HUES48 (cell line): ENCODE results near the gene SREBF2.

Experiments used
- H3K27ac ChIP-seq: one replicate; pipeline ENCODE4 v1.7.0; 2013; ENCODE audit warnings: low read depth, low read length, inconsistent platforms
- H3K27me3 ChIP-seq: 2 replicates; pipeline ENCODE4 v1.6.1; 2013; ENCODE audit warnings: mild to moderate bottlenecking, low read length; ENCODE audit not compliant: control insufficient read depth, insufficient read depth
- H3K36me3 ChIP-seq: 2 replicates; pipeline ENCODE4 v1.6.1; 2013; ENCODE audit warnings: low read length; ENCODE audit not compliant: control insufficient read depth, insufficient read depth
- H3K4me1 ChIP-seq: 2 replicates; pipeline ENCODE4 v1.6.1; 2013; ENCODE audit warnings: mild to moderate bottlenecking, low read length; ENCODE audit not compliant: control insufficient read depth, insufficient read depth
- H3K4me3 ChIP-seq: 2 replicates; pipeline ENCODE4 v1.5.1; 2013; ENCODE audit warnings: mild to moderate bottlenecking, low read depth, low read length
- H3K9ac ChIP-seq: 2 replicates; pipeline ENCODE4 v1.6.1; 2013; ENCODE audit warnings: mild to moderate bottlenecking, low read depth, low read length, moderate library complexity
- H3K9me3 ChIP-seq: 2 replicates; pipeline ENCODE4 v1.6.1; 2013; ENCODE audit warnings: low read length; ENCODE audit not compliant: control insufficient read depth, insufficient read depth

Gene SREBF2

GRCh38 chr22:41832553-41833368 lies at the start of gene SREBF2:
Gene SREBF2, plus strand, starts transcription at chr22:41833105. Its CDS starts 166 bp downstream, at chr22:41833271.
- H3K9ac ChIP-seq, result peak within 1 kb of the TSS; percentile 82
- H3K27ac ChIP-seq, result peak within 1 kb of the TSS; percentile 99
- peaks cover 11% of the 10 kb centered on the region; the same call in 1 of the 2 replicates for H3K4me1 ChIP-seq
- no peaks in the 10 kb centered on the region for H3K9me3 ChIP-seq
- peaks cover 22% of the 10 kb centered on the region for H3K36me3 ChIP-seq
- H3K4me3 ChIP-seq, result peak within 1 kb of the TSS; percentile 84
- no peaks in the 10 kb centered on the region for H3K27me3 ChIP-seq

GRCh38 chr22:41787331-41787730 lies 45.6 kb upstream of the SREBF2 start:
- Histone ChIP-seq H3K27ac (no peak overlapping the region), H3K36me3 (no peaks in the 10 kb centered on the region), H3K27me3 (no peaks in the 10 kb centered on the region), H3K4me1 (no peaks in the 10 kb centered on the region), H3K4me3 (no peak overlapping the region), H3K9me3 (no peaks in the 10 kb centered on the region), H3K9ac (no peak overlapping the region)

- Histone ChIP-seq H3K36me3 (no peaks in the 10 kb centered on the region), H3K9ac (no peak overlapping the region), H3K27ac (no peak overlapping the region), H3K4me3 (no peak overlapping the region), H3K27me3 (no peaks in the 10 kb centered on the region), H3K9me3 (no peaks in the 10 kb centered on the region), H3K4me1 (no peaks in the 10 kb centered on the region; the same call in 1 of the 2 replicates)
Measured at GRCh38 chr22:41793871-41794270, 39.0 kb upstream of the SREBF2 start.

GRCh38 chr22:41798736-41799135 lies 34.2 kb upstream of the SREBF2 start:
- H3K27me3 ChIP-seq, result no peaks in the 10 kb centered on the region
- H3K9ac ChIP-seq, result no peak overlapping the region
- no peak overlapping the region for H3K4me3 ChIP-seq
- H3K9me3 ChIP-seq, result no peaks in the 10 kb centered on the region
- no peak overlapping the region for H3K27ac ChIP-seq
- no peaks in the 10 kb centered on the region for H3K36me3 ChIP-seq
- peaks cover 19% of the 10 kb centered on the region for H3K4me1 ChIP-seq

GRCh38 chr22:41799486-41800347 lies 33.2 kb upstream of the SREBF2 start:
- H3K4me3 ChIP-seq, result peak overlapping the region; percentile 82
- H3K9me3 ChIP-seq, result no peaks in the 10 kb centered on the region
- H3K27ac ChIP-seq, result peak overlapping the region; percentile 95
- no peaks in the 10 kb centered on the region for H3K27me3 ChIP-seq
- no peaks in the 10 kb centered on the region for H3K36me3 ChIP-seq
- peak overlapping the region; percentile 74 for H3K9ac ChIP-seq
- H3K4me1 ChIP-seq, result peaks cover 19% of the 10 kb centered on the region

GRCh38 chr22:41800348-41801146 lies 32.4 kb upstream of the SREBF2 start, which contains the start of gene CCDC134:
Gene CCDC134, plus strand, starts transcription at chr22:41800679. Its CDS starts 8,212 bp downstream, at chr22:41808891.
- Histone ChIP-seq H3K27ac (peak within 1 kb of the TSS; percentile 95), H3K27me3 (no peaks in the 10 kb centered on the region), H3K9me3 (no peaks in the 10 kb centered on the region), H3K9ac (peak within 1 kb of the TSS; percentile 74), H3K4me1 (peaks cover 19% of the 10 kb centered on the region), H3K4me3 (peak within 1 kb of the TSS; percentile 82), H3K36me3 (no peaks in the 10 kb centered on the region)

- Histone ChIP-seq H3K4me1 (peaks cover 19% of the 10 kb centered on the region), H3K27me3 (no peaks in the 10 kb centered on the region), H3K27ac (peak overlapping the region; percentile 95)
Measured at GRCh38 chr22:41801147-41801819, 31.6 kb upstream of the SREBF2 start.

GRCh38 chr22:41801886-41802285 lies 31.0 kb upstream of the SREBF2 start:
- H3K27ac ChIP-seq, result no peak overlapping the region
- H3K4me3 ChIP-seq, result peak overlapping the region; percentile 82
- H3K36me3 ChIP-seq, result no peaks in the 10 kb centered on the region
- peaks cover 19% of the 10 kb centered on the region for H3K4me1 ChIP-seq
- H3K27me3 ChIP-seq, result no peaks in the 10 kb centered on the region
- H3K9me3 ChIP-seq, result no peaks in the 10 kb centered on the region
- H3K9ac ChIP-seq, result no peak overlapping the region

More at GRCh38 chr22:41801147-41801819, 31.6 kb upstream of the SREBF2 start:
- H3K4me3 ChIP-seq, result peak overlapping the region; percentile 82
- H3K9ac ChIP-seq, result peak overlapping the region; percentile 74
- no peaks in the 10 kb centered on the region for H3K36me3 ChIP-seq
- no peaks in the 10 kb centered on the region for H3K9me3 ChIP-seq

- H3K9ac ChIP-seq, result no peak overlapping the region
Measured at GRCh38 chr22:41805639-41806038, 27.3 kb upstream of the SREBF2 start.

GRCh38 chr22:41808400-41808799 lies 24.5 kb upstream of the SREBF2 start:
- H3K4me1 ChIP-seq, result no peaks in the 10 kb centered on the region
- H3K27me3 ChIP-seq, result no peaks in the 10 kb centered on the region
- H3K9ac ChIP-seq, result no peak overlapping the region
- no peaks in the 10 kb centered on the region for H3K9me3 ChIP-seq
- peaks cover 35% of the 10 kb centered on the region for H3K36me3 ChIP-seq
- no peak overlapping the region for H3K27ac ChIP-seq
- H3K4me3 ChIP-seq, result no peak overlapping the region

More at GRCh38 chr22:41805639-41806038, 27.3 kb upstream of the SREBF2 start:
- Histone ChIP-seq H3K4me1 (peaks cover 6% of the 10 kb centered on the region; the same call in 1 of the 2 replicates), H3K36me3 (peaks cover 16% of the 10 kb centered on the region), H3K27ac (no peak overlapping the region), H3K4me3 (no peak overlapping the region), H3K27me3 (no peaks in the 10 kb centered on the region), H3K9me3 (no peaks in the 10 kb centered on the region)
